ENCODE measurements around the gene JCHAIN. TPM values are rescaled to one million over a fixed set of nuclear protein-coding genes. Genes with fewer than 3 reads are reported as not detected.
"Not testable (repeated sequence)": the region's sequence is repeated elsewhere in the genome, so short reads cannot be mapped to it uniquely, and the experiment has no call there.

The JCHAIN gene
- total RNA-seq, 1 donor from 2014 or later, result not detected

DNA sequence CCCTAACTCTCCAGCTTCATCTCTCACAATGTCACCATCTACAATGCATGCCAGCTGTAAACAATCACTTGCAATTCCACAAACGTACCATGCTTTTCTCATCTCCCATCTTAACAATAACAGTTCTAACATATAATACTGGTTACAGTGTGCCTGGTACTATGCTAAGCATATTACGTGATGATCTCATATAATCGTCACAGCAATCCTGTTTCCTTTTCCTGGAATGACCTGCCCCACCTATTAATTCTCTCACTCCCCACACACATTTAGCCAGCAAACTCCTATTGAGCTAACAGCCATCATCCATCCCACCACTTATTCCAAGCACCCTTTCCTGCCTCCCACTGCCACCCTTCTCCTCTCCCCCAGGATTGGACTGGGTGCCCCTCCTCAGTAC is 7.9 kb downstream of the JCHAIN start:
- no peaks in the 10 kb centered on the region for H3K36me3 Mint-ChIP-seq (ENCODE audit: low read depth)
- peaks cover 10% of the 10 kb centered on the region for H3K4me1 Mint-ChIP-seq (ENCODE audit: low read depth)
- intact Hi-C loops (cut with micrococcal nuclease), result loop anchor here (10.0 kb wide), 1 partner anchor 526 kb away; no protein-coding TSS in a partner anchor

DNA sequence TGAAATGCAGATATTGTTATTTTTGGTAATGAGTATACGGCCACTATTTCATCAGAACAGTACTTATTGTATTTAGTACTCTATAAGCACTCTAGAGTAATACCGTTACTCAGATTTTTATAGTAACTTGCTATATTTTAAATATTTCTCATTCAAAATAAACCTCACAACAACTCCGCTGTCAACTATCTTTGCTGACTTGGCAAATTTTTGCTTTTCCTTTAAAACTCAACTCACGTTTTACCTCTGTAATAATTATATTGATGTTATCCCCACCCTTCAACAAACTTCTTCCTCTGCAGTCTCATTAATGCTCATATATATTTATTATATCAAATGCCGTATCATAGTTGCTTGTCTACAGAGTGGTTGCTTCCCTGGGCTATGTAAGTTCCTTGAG is 9.0 kb downstream of the JCHAIN start:
- DNase-seq (ENCODE audit: low spot score), result no peak
- Mint-ChIP-seq H3K36me3 (ENCODE audit: low read depth) (no peaks in the 10 kb centered on the region), H3K27ac (no peak overlapping the region), H3K9me3 (no peaks in the 10 kb centered on the region), H3K4me1 (ENCODE audit: low read depth) (peaks cover 10% of the 10 kb centered on the region), H3K4me3 (ENCODE audit: low read depth) (no peak overlapping the region), H3K27me3 (ENCODE audit: low read depth) (peaks cover 39% of the 10 kb centered on the region)
- intact Hi-C loops (cut with micrococcal nuclease), result loop anchor here (10.0 kb wide), 1 partner anchor 527 kb away; no protein-coding TSS in a partner anchor

More for the DNA sequence above, 7.9 kb downstream of the JCHAIN start:
- Mint-ChIP-seq H3K4me3 (ENCODE audit: low read depth) (no peak overlapping the region), H3K27me3 (ENCODE audit: low read depth) (peaks cover 36% of the 10 kb centered on the region), H3K9me3 (no peaks in the 10 kb centered on the region), H3K27ac (no peak overlapping the region)
- no peak for DNase-seq (ENCODE audit: low spot score)

DNA sequence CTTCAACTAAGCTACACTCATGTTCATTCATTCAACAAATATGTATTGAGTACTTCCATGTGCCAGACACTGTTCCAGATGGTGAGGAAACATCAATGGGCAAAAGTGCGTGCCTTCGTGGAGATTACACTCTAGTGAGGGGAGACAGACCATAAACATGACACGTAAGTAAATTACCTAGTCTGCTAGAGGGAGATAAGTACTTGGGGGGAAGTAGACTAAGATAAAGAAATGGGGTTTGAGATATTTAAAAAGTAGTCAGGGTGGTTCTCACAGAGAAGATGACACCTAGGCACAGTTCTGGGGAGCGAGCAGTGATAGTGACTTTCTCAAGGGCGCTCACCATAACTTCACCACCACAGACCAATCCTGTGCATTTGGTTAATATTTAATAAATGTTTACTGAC is 11.7 kb downstream of the JCHAIN start:
- peaks cover 3% of the 10 kb centered on the region for H3K4me1 Mint-ChIP-seq (ENCODE audit: low read depth)
- no peak overlapping the region for H3K27ac Mint-ChIP-seq
- no peak for DNase-seq (ENCODE audit: low spot score)
- no peaks in the 10 kb centered on the region for H3K36me3 Mint-ChIP-seq (ENCODE audit: low read depth)
- H3K9me3 Mint-ChIP-seq, result no peaks in the 10 kb centered on the region
- H3K27me3 Mint-ChIP-seq (ENCODE audit: low read depth), result peaks cover 37% of the 10 kb centered on the region
- intact Hi-C loops (cut with micrococcal nuclease), result loop anchor here (10.0 kb wide), 1 partner anchor 530 kb away; no protein-coding TSS in a partner anchor
- H3K4me3 Mint-ChIP-seq (ENCODE audit: low read depth), result no peak overlapping the region

DNA sequence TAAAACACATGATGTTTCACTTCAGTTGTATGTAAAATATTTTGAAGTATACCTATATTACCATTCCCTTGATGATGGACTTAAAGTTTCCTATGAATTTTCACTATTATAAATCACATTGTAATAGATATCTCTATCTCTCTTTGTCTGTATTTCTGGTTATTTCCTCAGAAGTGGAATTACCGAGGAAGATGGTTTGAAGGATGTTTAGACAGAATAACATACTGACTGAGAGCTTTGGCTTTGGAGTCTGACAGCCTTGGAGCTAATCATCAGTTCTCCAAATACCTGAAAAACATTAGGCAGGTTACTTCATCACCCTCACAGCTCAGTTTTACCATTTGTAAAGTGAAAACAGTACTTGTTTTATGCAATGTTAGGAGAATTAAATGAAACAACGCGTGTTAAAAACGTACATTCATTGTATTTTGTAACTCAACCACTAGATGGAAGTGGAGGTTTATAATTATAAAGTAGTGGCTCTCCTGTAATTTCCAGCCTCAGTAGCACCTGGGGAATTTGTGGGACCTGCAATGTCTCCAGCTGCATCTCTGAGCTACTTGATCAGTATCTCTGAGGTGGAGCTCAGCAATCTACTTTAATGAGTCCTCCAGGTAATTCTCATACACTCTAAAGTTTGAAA is 14.3 kb downstream of the JCHAIN start:
- H3K27ac Mint-ChIP-seq, result no peak overlapping the region
- H3K4me1 Mint-ChIP-seq (ENCODE audit: low read depth), result peaks cover 3% of the 10 kb centered on the region
- H3K36me3 Mint-ChIP-seq (ENCODE audit: low read depth), result no peaks in the 10 kb centered on the region
- H3K27me3 Mint-ChIP-seq (ENCODE audit: low read depth), result peaks cover 24% of the 10 kb centered on the region
- DNase-seq (ENCODE audit: low spot score), result no peak
- no peaks in the 10 kb centered on the region for H3K9me3 Mint-ChIP-seq
- no peak overlapping the region for H3K4me3 Mint-ChIP-seq (ENCODE audit: low read depth)
- intact Hi-C loops (cut with micrococcal nuclease), result loop anchor here (2.0 to 10.0 kb wide), 2 partner anchors 37 to 533 kb away; partner anchors contain the start of gene UTP3

DNA sequence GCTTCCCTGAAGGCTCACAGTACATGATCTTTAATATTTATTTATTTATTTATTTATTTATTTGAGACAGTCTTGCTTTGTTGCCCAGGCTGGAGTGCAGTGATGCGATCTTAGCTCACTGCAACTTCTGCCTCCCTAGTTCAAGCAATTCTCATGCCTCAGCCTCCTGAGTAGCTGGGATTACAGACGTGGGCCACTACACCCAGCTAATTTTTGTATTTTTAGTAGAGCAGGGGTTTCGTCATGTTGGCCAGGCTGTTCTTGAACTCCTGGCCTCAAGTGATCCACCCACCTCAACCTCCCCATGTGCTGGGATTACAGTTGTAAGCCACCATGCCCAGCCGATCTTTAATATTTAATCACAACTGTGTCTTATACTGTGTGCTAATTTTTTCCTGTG is 15.6 kb downstream of the JCHAIN start:
- H3K36me3 Mint-ChIP-seq (ENCODE audit: low read depth); DNase-seq (ENCODE audit: low spot score); H3K27ac Mint-ChIP-seq; H3K4me1 Mint-ChIP-seq (ENCODE audit: low read depth); H3K9me3 Mint-ChIP-seq; H3K4me3 Mint-ChIP-seq (ENCODE audit: low read depth): not testable (repeated sequence)
- H3K27me3 Mint-ChIP-seq (ENCODE audit: low read depth), result peaks cover 20% of the 10 kb centered on the region
- intact Hi-C loops (cut with micrococcal nuclease), result loop anchor here (10.0 kb wide), 1 partner anchor 534 kb away; no protein-coding TSS in a partner anchor

DNA sequence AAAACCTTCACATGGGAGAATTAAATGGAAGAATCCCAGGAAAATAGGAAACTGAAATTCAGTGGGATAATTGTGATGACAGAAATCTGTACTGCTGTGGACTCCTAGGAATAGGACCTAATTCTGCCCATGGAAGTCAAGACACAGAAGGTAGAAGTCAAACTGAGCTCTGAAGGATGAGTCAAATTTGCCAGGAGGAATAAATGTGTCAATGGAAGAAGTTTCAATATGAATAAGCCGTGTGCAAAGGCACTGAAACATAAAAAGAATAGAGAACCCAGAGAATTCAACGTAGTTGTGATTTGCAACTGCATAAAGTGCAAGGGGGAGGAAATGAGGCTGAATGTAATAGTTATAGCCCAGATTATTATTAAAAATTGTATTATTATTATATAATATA is 26.1 kb downstream of the JCHAIN start:
- no peak for DNase-seq (ENCODE audit: low spot score)
- Mint-ChIP-seq H3K9me3 (no peaks in the 10 kb centered on the region), H3K27me3 (ENCODE audit: low read depth) (peaks cover 3% of the 10 kb centered on the region), H3K36me3 (ENCODE audit: low read depth) (no peaks in the 10 kb centered on the region), H3K4me3 (ENCODE audit: low read depth) (no peak overlapping the region), H3K27ac (no peak overlapping the region), H3K4me1 (ENCODE audit: low read depth) (peaks cover 2% of the 10 kb centered on the region)
- intact Hi-C loops (cut with micrococcal nuclease), result no loop called here

DNA sequence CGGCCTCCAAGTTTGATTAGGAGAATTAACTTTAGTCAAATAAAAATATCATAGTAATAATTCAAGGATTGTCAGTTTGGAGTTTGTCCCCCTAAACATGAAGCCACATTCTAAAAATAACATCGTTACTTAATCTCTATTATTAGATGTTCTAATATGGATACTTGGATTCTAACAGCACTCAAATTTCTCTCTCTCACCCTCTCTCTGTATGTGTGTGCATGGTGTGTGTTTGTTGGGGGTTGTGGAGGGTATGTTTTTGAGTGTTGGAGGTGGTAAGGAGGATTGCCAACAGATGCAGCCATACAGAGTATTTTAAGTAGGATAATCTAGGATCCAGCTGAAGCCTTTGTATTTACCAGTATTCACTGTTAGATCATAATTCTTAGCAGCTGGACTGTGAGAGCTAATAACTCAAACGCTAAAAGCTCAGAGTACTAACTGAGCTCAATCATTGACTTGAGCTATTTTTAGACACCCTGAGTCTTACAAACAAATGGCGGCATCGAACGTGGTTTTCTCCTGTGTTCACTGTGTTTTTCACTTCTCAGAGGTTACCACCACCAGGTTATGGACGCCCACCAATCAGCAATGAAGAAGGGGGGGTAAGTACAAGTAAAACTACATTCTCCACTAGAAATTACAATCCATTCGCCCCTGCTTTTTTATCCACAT is 28.9 kb downstream of the JCHAIN start:
- Mint-ChIP-seq H3K27ac (no peak overlapping the region), H3K4me1 (ENCODE audit: low read depth) (peaks cover 2% of the 10 kb centered on the region), H3K36me3 (ENCODE audit: low read depth) (no peaks in the 10 kb centered on the region), H3K27me3 (ENCODE audit: low read depth) (peaks cover 9% of the 10 kb centered on the region), H3K4me3 (ENCODE audit: low read depth) (no peak overlapping the region), H3K9me3 (no peaks in the 10 kb centered on the region)
- no peak for DNase-seq (ENCODE audit: low spot score)
- intact Hi-C loops (cut with micrococcal nuclease), result no loop called here

DNA sequence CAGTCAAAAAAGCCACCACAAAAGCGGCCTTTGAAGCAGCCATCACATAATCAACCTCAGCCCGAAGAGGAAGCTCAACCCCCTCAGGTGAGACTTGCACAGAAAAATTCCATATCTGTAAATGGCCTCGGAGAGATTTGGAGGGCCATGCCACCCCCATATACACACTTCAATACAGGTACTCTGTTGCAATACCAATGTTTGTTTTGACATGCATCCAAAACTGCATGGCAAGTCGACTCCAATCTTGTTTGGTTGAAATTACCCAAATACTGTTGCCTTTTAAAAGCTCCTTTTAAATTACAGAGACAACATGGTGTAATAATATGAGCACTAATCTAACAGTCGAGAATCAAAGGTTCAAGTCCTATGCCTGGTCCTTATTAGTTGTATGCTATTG is 31.8 kb downstream of the JCHAIN start:
- no peaks in the 10 kb centered on the region for H3K4me1 Mint-ChIP-seq (ENCODE audit: low read depth)
- no peak overlapping the region for H3K4me3 Mint-ChIP-seq (ENCODE audit: low read depth)
- no peak for DNase-seq (ENCODE audit: low spot score)
- peaks cover 13% of the 10 kb centered on the region for H3K27me3 Mint-ChIP-seq (ENCODE audit: low read depth)
- intact Hi-C loops (cut with micrococcal nuclease), result no loop called here
- H3K27ac Mint-ChIP-seq, result no peak overlapping the region
- no peaks in the 10 kb centered on the region for H3K36me3 Mint-ChIP-seq (ENCODE audit: low read depth)
- no peaks in the 10 kb centered on the region for H3K9me3 Mint-ChIP-seq

DNA sequence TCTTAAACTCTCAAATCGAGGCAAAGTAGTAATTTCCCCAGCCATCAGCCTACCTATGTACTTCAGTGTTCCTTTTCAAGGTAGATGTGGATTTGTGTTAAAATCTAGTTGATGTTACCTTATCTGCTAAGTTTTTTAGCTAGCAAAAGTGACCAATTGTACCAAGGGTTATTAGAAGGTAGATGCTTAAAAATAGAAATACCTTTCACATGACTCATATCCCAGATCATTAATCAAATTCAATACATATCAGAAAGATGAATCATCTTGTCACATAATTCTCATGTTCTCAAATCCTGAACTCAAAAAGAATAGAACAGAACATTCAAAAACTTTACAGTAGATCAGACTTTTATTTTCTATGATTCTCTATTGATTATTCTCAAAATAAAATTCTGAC is 34.3 kb downstream of the JCHAIN start:
- H3K9me3 Mint-ChIP-seq, result no peaks in the 10 kb centered on the region
- no peak for DNase-seq (ENCODE audit: low spot score)
- peaks cover 13% of the 10 kb centered on the region for H3K27me3 Mint-ChIP-seq (ENCODE audit: low read depth)
- H3K4me1 Mint-ChIP-seq (ENCODE audit: low read depth), result no peaks in the 10 kb centered on the region
- intact Hi-C loops (cut with micrococcal nuclease), result no loop called here
- H3K4me3 Mint-ChIP-seq (ENCODE audit: low read depth), result no peak overlapping the region
- no peak overlapping the region for H3K27ac Mint-ChIP-seq
- H3K36me3 Mint-ChIP-seq (ENCODE audit: low read depth), result no peaks in the 10 kb centered on the region

DNA sequence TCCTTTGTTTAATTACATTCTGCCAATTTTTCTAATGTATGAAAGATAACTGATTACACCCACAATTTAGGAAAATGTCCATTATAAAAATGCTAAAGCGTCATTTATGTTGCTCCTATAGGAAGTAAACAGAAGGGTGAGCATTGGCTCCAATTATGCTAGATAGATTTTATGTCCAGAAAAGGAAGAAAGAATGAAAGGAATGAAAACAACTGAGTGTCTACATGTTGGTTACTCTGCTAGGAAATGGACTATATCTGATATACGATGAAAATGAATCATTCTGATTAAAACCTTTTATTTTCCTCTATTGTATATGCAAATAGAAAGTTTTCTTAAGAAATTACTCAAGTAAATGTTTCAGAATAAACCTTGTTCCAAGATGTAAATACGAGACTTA is 36.1 kb downstream of the JCHAIN start:
- Mint-ChIP-seq H3K4me3 (ENCODE audit: low read depth) (no peak overlapping the region), H3K9me3 (no peaks in the 10 kb centered on the region), H3K27me3 (ENCODE audit: low read depth) (peaks cover 13% of the 10 kb centered on the region), H3K36me3 (ENCODE audit: low read depth) (no peaks in the 10 kb centered on the region), H3K27ac (no peak overlapping the region), H3K4me1 (ENCODE audit: low read depth) (no peaks in the 10 kb centered on the region)
- intact Hi-C loops (cut with micrococcal nuclease), result no loop called here
- no peak for DNase-seq (ENCODE audit: low spot score)

DNA sequence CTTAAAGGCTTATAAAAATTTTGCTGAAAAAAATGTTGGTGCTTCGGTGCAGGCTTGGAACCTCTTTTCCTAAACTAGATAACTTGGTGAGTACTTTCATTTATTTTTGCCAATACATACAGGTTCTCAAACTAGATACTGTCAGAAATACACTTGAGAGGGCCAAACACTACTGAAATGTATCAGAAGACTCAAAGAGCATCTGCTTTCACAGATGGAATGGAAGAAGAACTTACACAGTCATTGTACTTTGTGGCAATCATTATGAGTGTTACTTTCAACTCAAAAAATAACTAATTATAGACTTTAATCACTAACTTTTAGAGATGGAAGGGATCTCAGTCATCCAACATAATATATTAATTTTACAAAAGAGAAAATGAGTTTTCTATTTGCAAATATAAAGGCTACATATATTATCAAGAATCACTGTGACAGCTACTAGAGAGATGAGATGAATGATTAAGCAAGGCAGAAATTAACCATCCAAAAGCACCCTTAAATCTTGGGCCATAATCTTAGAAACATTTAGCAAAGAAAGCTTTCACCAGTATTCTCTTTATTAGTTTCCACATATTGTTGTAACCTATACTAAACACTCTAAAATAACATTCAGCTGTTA is 36.7 kb downstream of the JCHAIN start:
- H3K4me3 Mint-ChIP-seq (ENCODE audit: low read depth), result no peak overlapping the region
- intact Hi-C loops (cut with micrococcal nuclease), result loop anchor here (10.0 kb wide), 1 partner anchor 105 kb away; no protein-coding TSS in a partner anchor
- H3K36me3 Mint-ChIP-seq (ENCODE audit: low read depth), result no peaks in the 10 kb centered on the region
- no peaks in the 10 kb centered on the region for H3K4me1 Mint-ChIP-seq (ENCODE audit: low read depth)
- H3K27ac Mint-ChIP-seq, result no peak overlapping the region
- peaks cover 13% of the 10 kb centered on the region for H3K27me3 Mint-ChIP-seq (ENCODE audit: low read depth)
- DNase-seq (ENCODE audit: low spot score), result no peak
- H3K9me3 Mint-ChIP-seq, result no peaks in the 10 kb centered on the region

DNA sequence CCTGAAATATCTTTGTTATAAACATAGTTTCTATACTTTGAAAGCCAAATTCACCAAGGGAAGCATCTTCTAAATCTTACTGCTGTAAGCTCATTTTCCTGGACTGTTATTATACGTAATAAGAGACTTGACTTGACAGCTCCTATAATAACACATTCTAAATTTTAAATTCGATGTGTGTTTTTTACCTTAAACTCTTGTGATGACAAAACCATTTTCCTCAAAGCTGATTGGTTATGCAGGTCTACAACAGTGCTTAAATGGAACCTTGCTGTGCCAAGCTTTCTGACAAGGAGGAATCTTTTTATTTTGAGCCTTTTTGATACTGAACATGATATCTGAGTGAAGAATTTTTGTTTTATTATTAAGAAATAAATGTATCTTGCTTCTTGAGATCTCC is 37.9 kb downstream of the JCHAIN start, which contains the start of gene ENAM:
ENAM (plus strand) TSS at position 301 of the 400 bp plus-strand sequence. CDS start 757 bp downstream, outside the sequence.
- no peaks in the 10 kb centered on the region for H3K9me3 Mint-ChIP-seq
- DNase-seq (ENCODE audit: low spot score), result no peak
- H3K27ac Mint-ChIP-seq, result no peak within 1 kb of the TSS
- H3K27me3 Mint-ChIP-seq (ENCODE audit: low read depth), result peaks cover 8% of the 10 kb centered on the region
- intact Hi-C loops (cut with micrococcal nuclease), result loop anchor here (10.0 kb wide), 1 partner anchor 106 kb away; no protein-coding TSS in a partner anchor
- no peaks in the 10 kb centered on the region for H3K36me3 Mint-ChIP-seq (ENCODE audit: low read depth)
- H3K4me3 Mint-ChIP-seq (ENCODE audit: low read depth), result no peak within 1 kb of the TSS
- no peaks in the 10 kb centered on the region for H3K4me1 Mint-ChIP-seq (ENCODE audit: low read depth)

DNA sequence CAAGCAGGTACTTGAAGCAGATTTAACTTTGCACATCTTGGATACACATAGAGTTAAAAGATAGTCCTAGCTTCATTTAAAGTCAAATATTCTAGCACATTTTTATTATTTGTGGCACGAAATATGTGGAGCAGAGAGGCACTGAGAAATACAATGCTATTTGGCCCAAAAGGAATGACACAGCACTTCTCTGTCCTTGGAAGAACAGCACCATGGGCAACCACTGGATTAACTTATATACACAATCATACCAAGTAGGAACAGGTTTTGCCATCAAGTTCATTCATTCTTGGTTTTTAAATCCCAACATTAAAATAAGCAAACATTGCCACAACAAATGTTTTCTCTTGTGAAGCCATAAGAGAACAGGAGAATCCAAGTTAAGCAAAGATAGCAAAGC is 38.7 kb downstream of the JCHAIN start:
- no peaks in the 10 kb centered on the region for H3K36me3 Mint-ChIP-seq (ENCODE audit: low read depth)
- no peaks in the 10 kb centered on the region for H3K9me3 Mint-ChIP-seq
- no peak overlapping the region for H3K4me3 Mint-ChIP-seq (ENCODE audit: low read depth)
- intact Hi-C loops (cut with micrococcal nuclease), result loop anchor here (10.0 kb wide), 1 partner anchor 107 kb away; no protein-coding TSS in a partner anchor
- H3K27ac Mint-ChIP-seq, result no peak overlapping the region
- H3K27me3 Mint-ChIP-seq (ENCODE audit: low read depth), result peaks cover 7% of the 10 kb centered on the region
- H3K4me1 Mint-ChIP-seq (ENCODE audit: low read depth), result no peaks in the 10 kb centered on the region
- no peak for DNase-seq (ENCODE audit: low spot score)
